ENCODE results near the gene PWP2.
"Not testable (repeated sequence)": the region's sequence is repeated elsewhere in the genome, so short reads cannot be mapped to it uniquely, and the experiment has no call there.

PWP2 gene

DNA sequence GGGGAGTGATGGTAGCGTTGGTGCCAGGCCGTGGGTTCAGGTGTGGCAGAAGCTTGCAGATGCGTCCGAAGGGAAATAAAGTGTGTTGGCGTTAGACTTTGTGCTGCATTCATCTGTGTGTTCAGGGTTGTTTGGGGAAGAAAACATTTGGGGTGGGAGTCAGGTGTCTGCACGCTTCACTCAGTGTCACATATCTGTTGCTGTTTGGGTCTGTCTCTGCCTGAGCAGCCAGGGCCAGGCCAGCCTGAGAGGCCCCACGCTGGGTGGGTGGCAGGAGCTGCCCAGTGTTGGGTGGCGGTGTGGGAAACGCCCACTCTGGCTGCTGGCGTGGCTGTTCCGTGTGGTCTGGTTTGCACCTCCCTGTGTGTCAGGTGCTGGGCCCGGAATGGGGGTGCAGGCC lies 38.4 kb downstream of the PWP2 start:
- H3K4ac ChIP-seq (ENCODE audit: low read depth in 1 of 2, low read length in 2 of 2); H3K18ac ChIP-seq (ENCODE audit: low read depth in 1 of 2, low read length in 2 of 2); H3K79me1 ChIP-seq (replicated peaks; ENCODE audit: low read length, poor library complexity, severe bottlenecking); H3K4me3 ChIP-seq (ENCODE audit: insufficient read depth in 1 of 2, low read depth in 1 of 2, low read length in 2 of 2); H4K91ac ChIP-seq (ENCODE audit: low read length); H2BK12ac ChIP-seq (ENCODE audit: low read length in 2 of 2); H3K4me1 ChIP-seq (ENCODE audit: control insufficient read depth, insufficient read depth, low read depth, low read length); H3K9ac ChIP-seq (ENCODE audit: low read length); H3K27me3 ChIP-seq (ENCODE audit: control insufficient read depth in 1 of 2, insufficient read depth in 1 of 2, low read length in 2 of 2); H2BK15ac ChIP-seq (ENCODE audit: low read depth, poor library complexity, severe bottlenecking); H4K8ac ChIP-seq (ENCODE audit: low read length); H3K4me2 ChIP-seq (ENCODE audit: low read length, poor library complexity, severe bottlenecking); H3K23ac ChIP-seq (ENCODE audit: low read length in 2 of 2); H3K27ac ChIP-seq (ENCODE audit: low read length, poor library complexity, severe bottlenecking); H3K9me3 ChIP-seq (ENCODE audit: control insufficient read depth, low read length); H2AFZ ChIP-seq (ENCODE audit: low read depth, low read length); H3K36me3 ChIP-seq (ENCODE audit: control insufficient read depth in 1 of 2, insufficient read depth in 2 of 2, low read depth in 1 of 2, low read length in 2 of 2); H2BK120ac ChIP-seq (ENCODE audit: low read depth, low read length); H2BK5ac ChIP-seq (ENCODE audit: low read depth, low read length, poor library complexity, severe bottlenecking); H2AK5ac ChIP-seq (ENCODE audit: low read length, severe bottlenecking); H3K14ac ChIP-seq (ENCODE audit: low read length in 2 of 2); DNase-seq: not testable (repeated sequence)
- no CpG with 5 or more reads among the region's 12 CpGs for WGBS

DNA sequence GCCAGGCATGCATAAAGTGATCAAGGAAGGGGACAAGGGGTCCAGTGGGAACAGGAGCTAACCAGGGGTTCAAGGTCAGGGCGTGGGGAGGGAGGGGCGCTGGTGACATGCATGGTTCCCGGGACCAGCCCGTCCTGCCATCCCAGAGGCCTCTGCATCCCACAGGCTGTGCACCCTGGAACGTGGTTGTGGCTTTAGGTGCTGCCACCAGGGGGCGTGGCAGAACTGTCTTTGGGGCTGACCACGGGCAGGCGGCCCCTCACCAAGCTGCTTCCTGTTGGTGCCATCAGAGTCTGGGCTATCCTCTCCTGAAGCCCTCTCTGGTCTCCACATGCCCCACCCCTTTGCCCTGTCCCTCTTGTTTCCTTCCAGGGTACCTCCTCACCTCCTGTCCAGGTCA lies 39.9 kb downstream of the PWP2 start:
- H3K18ac ChIP-seq (ENCODE audit: low read depth in 1 of 2, low read length in 2 of 2); DNase-seq; H2AFZ ChIP-seq (ENCODE audit: low read depth, low read length); H3K27ac ChIP-seq (ENCODE audit: low read length, poor library complexity, severe bottlenecking); H2BK5ac ChIP-seq (ENCODE audit: low read depth, low read length, poor library complexity, severe bottlenecking); H3K14ac ChIP-seq (ENCODE audit: low read length in 2 of 2); H2BK120ac ChIP-seq (ENCODE audit: low read depth, low read length); H4K8ac ChIP-seq (ENCODE audit: low read length); H3K36me3 ChIP-seq (ENCODE audit: control insufficient read depth in 1 of 2, insufficient read depth in 2 of 2, low read depth in 1 of 2, low read length in 2 of 2); H2BK12ac ChIP-seq (ENCODE audit: low read length in 2 of 2); H3K79me1 ChIP-seq (replicated peaks; ENCODE audit: low read length, poor library complexity, severe bottlenecking); H3K23ac ChIP-seq (ENCODE audit: low read length in 2 of 2); H3K4me3 ChIP-seq (ENCODE audit: insufficient read depth in 1 of 2, low read depth in 1 of 2, low read length in 2 of 2); H3K4me1 ChIP-seq (ENCODE audit: control insufficient read depth, insufficient read depth, low read depth, low read length); H3K4ac ChIP-seq (ENCODE audit: low read depth in 1 of 2, low read length in 2 of 2); H4K91ac ChIP-seq (ENCODE audit: low read length); H2BK15ac ChIP-seq (ENCODE audit: low read depth, poor library complexity, severe bottlenecking); H3K27me3 ChIP-seq (ENCODE audit: control insufficient read depth in 1 of 2, insufficient read depth in 1 of 2, low read length in 2 of 2); H3K9me3 ChIP-seq (ENCODE audit: control insufficient read depth, low read length); H2AK5ac ChIP-seq (ENCODE audit: low read length, severe bottlenecking); H3K9ac ChIP-seq (ENCODE audit: low read length); H3K4me2 ChIP-seq (ENCODE audit: low read length, poor library complexity, severe bottlenecking): not testable (repeated sequence)
- no CpG with 5 or more reads among the region's 8 CpGs for WGBS

DNA sequence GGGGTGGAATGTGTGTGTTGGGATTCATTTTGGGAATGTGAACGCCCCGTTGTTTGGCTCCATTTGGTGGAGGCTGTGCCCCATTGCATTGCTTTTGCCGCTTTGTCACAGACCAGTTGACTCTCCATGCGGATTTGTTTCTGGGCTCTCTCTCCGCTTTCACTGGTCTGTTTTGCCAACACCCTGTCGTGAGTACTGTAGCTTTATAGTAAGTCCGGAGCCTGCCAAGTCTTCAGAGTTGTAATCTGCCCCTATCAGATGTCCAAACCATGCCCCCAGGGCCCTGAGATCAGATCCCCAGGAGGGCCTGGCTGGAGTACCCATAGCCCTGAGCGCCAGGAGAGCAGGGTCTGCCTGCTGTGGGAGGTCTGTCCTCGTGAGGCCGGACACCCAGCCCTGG lies 43.1 kb downstream of the PWP2 start:
- not testable (repeated sequence) for H3K18ac ChIP-seq (ENCODE audit: low read depth in 1 of 2, low read length in 2 of 2); H3K4ac ChIP-seq (ENCODE audit: low read depth in 1 of 2, low read length in 2 of 2); H3K14ac ChIP-seq (ENCODE audit: low read length in 2 of 2); H3K27me3 ChIP-seq (ENCODE audit: control insufficient read depth in 1 of 2, insufficient read depth in 1 of 2, low read length in 2 of 2); H3K27ac ChIP-seq (ENCODE audit: low read length, poor library complexity, severe bottlenecking); H3K9me3 ChIP-seq (ENCODE audit: control insufficient read depth, low read length); H3K79me1 ChIP-seq (replicated peaks; ENCODE audit: low read length, poor library complexity, severe bottlenecking); H3K36me3 ChIP-seq (ENCODE audit: control insufficient read depth in 1 of 2, insufficient read depth in 2 of 2, low read depth in 1 of 2, low read length in 2 of 2); H2BK5ac ChIP-seq (ENCODE audit: low read depth, low read length, poor library complexity, severe bottlenecking); H4K91ac ChIP-seq (ENCODE audit: low read length); H3K4me2 ChIP-seq (ENCODE audit: low read length, poor library complexity, severe bottlenecking); H2BK120ac ChIP-seq (ENCODE audit: low read depth, low read length); DNase-seq; H3K9ac ChIP-seq (ENCODE audit: low read length); H2BK15ac ChIP-seq (ENCODE audit: low read depth, poor library complexity, severe bottlenecking); H2AFZ ChIP-seq (ENCODE audit: low read depth, low read length); H2BK12ac ChIP-seq (ENCODE audit: low read length in 2 of 2); H3K23ac ChIP-seq (ENCODE audit: low read length in 2 of 2); H4K8ac ChIP-seq (ENCODE audit: low read length); H3K4me1 ChIP-seq (ENCODE audit: control insufficient read depth, insufficient read depth, low read depth, low read length); H3K4me3 ChIP-seq (ENCODE audit: insufficient read depth in 1 of 2, low read depth in 1 of 2, low read length in 2 of 2); H2AK5ac ChIP-seq (ENCODE audit: low read length, severe bottlenecking)
- no CpG with 5 or more reads among the region's 10 CpGs for WGBS

DNA sequence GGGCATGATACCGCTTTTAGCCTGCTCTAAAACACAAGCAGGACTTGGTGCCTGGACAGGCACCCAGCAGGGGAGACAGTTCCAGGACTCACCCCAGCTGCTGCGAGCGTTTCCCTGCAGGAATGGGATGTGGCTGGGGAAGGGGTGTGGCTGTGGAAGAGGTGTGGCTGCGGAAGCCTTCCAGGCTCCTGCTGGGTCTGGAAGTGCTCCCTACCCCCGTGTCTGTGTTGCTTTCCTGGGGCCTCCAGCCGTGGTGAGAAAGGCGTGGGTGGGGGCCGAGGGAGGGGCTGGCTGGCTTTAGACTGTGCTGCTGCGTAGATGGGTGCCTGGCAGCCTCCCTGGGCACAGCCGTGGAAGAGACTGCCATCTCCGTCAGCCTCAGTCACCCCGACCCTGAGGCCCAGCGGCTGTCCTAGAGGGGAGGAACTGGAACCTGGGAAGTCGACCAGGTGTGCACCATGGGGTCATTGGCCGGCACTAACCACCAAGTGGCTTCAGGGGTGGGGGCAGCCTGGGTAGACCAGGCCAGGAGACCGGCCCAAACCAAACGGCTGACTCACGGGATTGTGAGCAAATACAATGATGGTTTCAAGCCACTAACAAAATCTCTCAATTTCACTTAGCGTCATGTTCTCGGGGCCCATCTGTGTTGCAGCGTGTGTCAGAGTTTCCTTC lies 46.2 kb downstream of the PWP2 start:
- not testable (repeated sequence) for H3K23ac ChIP-seq (ENCODE audit: low read length in 2 of 2); H4K8ac ChIP-seq (ENCODE audit: low read length); DNase-seq; H3K4me3 ChIP-seq (ENCODE audit: insufficient read depth in 1 of 2, low read depth in 1 of 2, low read length in 2 of 2); H2BK120ac ChIP-seq (ENCODE audit: low read depth, low read length); H4K91ac ChIP-seq (ENCODE audit: low read length); H3K4ac ChIP-seq (ENCODE audit: low read depth in 1 of 2, low read length in 2 of 2); H3K27ac ChIP-seq (ENCODE audit: low read length, poor library complexity, severe bottlenecking); H3K4me1 ChIP-seq (ENCODE audit: control insufficient read depth, insufficient read depth, low read depth, low read length); H2BK15ac ChIP-seq (ENCODE audit: low read depth, poor library complexity, severe bottlenecking); H3K27me3 ChIP-seq (ENCODE audit: control insufficient read depth in 1 of 2, insufficient read depth in 1 of 2, low read length in 2 of 2); H3K4me2 ChIP-seq (ENCODE audit: low read length, poor library complexity, severe bottlenecking); H3K79me1 ChIP-seq (replicated peaks; ENCODE audit: low read length, poor library complexity, severe bottlenecking); H2AFZ ChIP-seq (ENCODE audit: low read depth, low read length); H3K36me3 ChIP-seq (ENCODE audit: control insufficient read depth in 1 of 2, insufficient read depth in 2 of 2, low read depth in 1 of 2, low read length in 2 of 2); H2BK5ac ChIP-seq (ENCODE audit: low read depth, low read length, poor library complexity, severe bottlenecking); H2BK12ac ChIP-seq (ENCODE audit: low read length in 2 of 2); H3K18ac ChIP-seq (ENCODE audit: low read depth in 1 of 2, low read length in 2 of 2); H3K9ac ChIP-seq (ENCODE audit: low read length); H3K9me3 ChIP-seq (ENCODE audit: control insufficient read depth, low read length); H3K14ac ChIP-seq (ENCODE audit: low read length in 2 of 2); H2AK5ac ChIP-seq (ENCODE audit: low read length, severe bottlenecking)
- WGBS: no CpG with 5 or more reads among the region's 21 CpGs
